K562 (cell line): Measurements from ENCODE around the gene KIF6. TPM values are rescaled to one million over a fixed set of nuclear protein-coding genes. Genes with fewer than 3 reads are reported as not detected.

Experiments used
- ATF1 ChIP-seq, 2 experiments: fragments of 450-650 bp in 1 of 2; IDR thresholded peaks; 2 replicates each; pipeline ENCODE4 v1.6.1; 2016; ENCODE audit warnings: missing compliant biosample characterization in 1 of 2, missing genetic modification characterization in 1 of 2
- ATF7 ChIP-seq: fragments of 450-650 bp; IDR thresholded peaks from 2 replicates; pipeline ENCODE4 v1.7.1; 2014; ENCODE audit warnings: mild to moderate bottlenecking, moderate library complexity
- C11orf30 ChIP-seq: fragments of 450-650 bp; IDR thresholded peaks from 2 replicates; pipeline ENCODE4 v1.6.1; 2016; ENCODE audit warnings: low read depth, mild to moderate bottlenecking
- CBFA2T2 ChIP-seq: fragments of 450-650 bp; conservative IDR thresholded peaks from 2 replicates; pipeline ENCODE4 v1.6.1; 2017; ENCODE audit warnings: mild to moderate bottlenecking
- CC2D1A ChIP-seq: fragments of 450-650 bp; IDR thresholded peaks from 2 replicates; pipeline ENCODE4 v1.6.1; 2017; ENCODE audit warnings: mild to moderate bottlenecking
- GTF2F1 ChIP-seq: IDR thresholded peaks from 2 replicates; pipeline ENCODE4 v1.6.1; 2011; ENCODE audit warnings: low read depth, low read length, improper control_type of control experiment
- KLF6 ChIP-seq: fragments of 250-450 bp; sonication (Bioruptor Pico); IDR thresholded peaks from 2 replicates; pipeline ENCODE4 v1.4.0; 2020; ENCODE audit warnings: mild to moderate bottlenecking, moderate library complexity, borderline replicate concordance
- LCOR ChIP-seq: sonication (generic); formaldehyde crosslinking; IDR thresholded peaks from 2 replicates; pipeline ENCODE4 v1.8.0; 2022; ENCODE audit warnings: mild to moderate bottlenecking, missing genetic modification reagents
- RB1 ChIP-seq: fragments of 450-650 bp; IDR thresholded peaks from 2 replicates; pipeline ENCODE4 v1.6.1; 2017; ENCODE audit warnings: low read depth, mild to moderate bottlenecking
- SMARCE1 ChIP-seq: fragments of 450-650 bp; IDR thresholded peaks from 2 replicates; pipeline ENCODE4 v1.7.1; 2016; ENCODE audit warnings: mild to moderate bottlenecking
- SPI1 ChIP-seq: IDR thresholded peaks from 2 replicates; pipeline ENCODE4 v1.6.1; 2011; ENCODE audit warnings: low read depth, low read length, control low read depth, borderline replicate concordance
- SRSF1 ChIP-seq: fragments of 200-400 bp; formaldehyde crosslinking; IDR thresholded peaks from 2 replicates; pipeline ENCODE4 v1.6.1; 2017; ENCODE audit warnings: mild to moderate bottlenecking, low read depth, low read length, moderate library complexity
- TEAD2 ChIP-seq: fragments of 450-650 bp; IDR thresholded peaks from 2 replicates; pipeline ENCODE4 v1.6.1; 2016; ENCODE audit warnings: missing genetic modification characterization, control low read depth, missing compliant biosample characterization
- ZBTB9 ChIP-seq: fragments of 450-650 bp; formaldehyde crosslinking; IDR thresholded peaks from 2 replicates; pipeline ENCODE4 v1.4.0; 2020; ENCODE audit warnings: mild to moderate bottlenecking, moderate library complexity
- ZNF212 ChIP-seq: fragments of 450-650 bp; formaldehyde crosslinking; IDR thresholded peaks from 2 replicates; pipeline ENCODE4 v1.4.0; 2020; ENCODE audit warnings: mild to moderate bottlenecking
- ZNF324 ChIP-seq: fragments of 250-450 bp; sonication (Bioruptor Pico); IDR thresholded peaks from 2 replicates; pipeline ENCODE4 v1.4.0; 2020; ENCODE audit warnings: mild to moderate bottlenecking
- ZNF436 ChIP-seq: fragments of 250-450, 450-650 bp; sonication (Bioruptor Pico); formaldehyde crosslinking; IDR thresholded peaks from 2 replicates; pipeline ENCODE4 v1.7.0; 2020; ENCODE audit warnings: mild to moderate bottlenecking
- polyA plus RNA-seq, 8 experiments: library from polyadenylated mRNA; depleted of rRNA in 4 of 8; stranded (reverse) in 5 of 8; unstranded in 3 of 8; fragments of >200 nt; fragmentation: Nextera tagmentation in 2 of 8; fragmentation: Illumina TruSeq in 1 of 8; extraction: Ambion mirVana in 2 of 8; extraction: Trizol in 1 of 8; gene quantifications; 2 replicates each; pipeline versions ENCODE4 v1.2.1 to v1.2.3, GENCODE V29; 2011 to 2014; ENCODE audit warnings: inconsistent platforms in 1 of 8, missing spikeins in 1 of 8
- total RNA-seq, 7 experiments: library from RNA; depleted of rRNA in 6 of 7; stranded (reverse); fragments of >200 nt in 6 of 7; fragmentation: Illumina TruSeq in 2 of 7; extraction: Trizol in 2 of 7; gene quantifications; 2 replicates each; pipeline versions ENCODE4 v1.2.1 to v1.2.3, GENCODE V29; 2011 to 2021; ENCODE audit warnings: low replicate concordance in 1 of 7
- TF ChIP-seq, protein P1 (sequence below): fragments of 450-650 bp; formaldehyde crosslinking; IDR thresholded peaks from 2 replicates; pipeline ENCODE4 v1.4.0; 2020; ENCODE audit warnings: mild to moderate bottlenecking, moderate library complexity
- TF ChIP-seq, protein P2 (sequence below): IDR thresholded peaks from 3 replicates; pipeline ENCODE4 v1.6.1; 2011; ENCODE audit warnings: borderline replicate concordance, mild to moderate bottlenecking, moderate library complexity; ENCODE audit not compliant: insufficient read length; ENCODE audit errors: extremely low read depth
- TF ChIP-seq, protein P3 (sequence below): sonication (generic); IDR thresholded peaks from 2 replicates; pipeline ENCODE4 v1.6.1; 2016

KIF6 gene
- total and polyA plus RNA-seq, 9 of the 15 experiments (the other 6 are each of a cell fraction or from before 2014, with no cell fraction given): not detected

DNA sequence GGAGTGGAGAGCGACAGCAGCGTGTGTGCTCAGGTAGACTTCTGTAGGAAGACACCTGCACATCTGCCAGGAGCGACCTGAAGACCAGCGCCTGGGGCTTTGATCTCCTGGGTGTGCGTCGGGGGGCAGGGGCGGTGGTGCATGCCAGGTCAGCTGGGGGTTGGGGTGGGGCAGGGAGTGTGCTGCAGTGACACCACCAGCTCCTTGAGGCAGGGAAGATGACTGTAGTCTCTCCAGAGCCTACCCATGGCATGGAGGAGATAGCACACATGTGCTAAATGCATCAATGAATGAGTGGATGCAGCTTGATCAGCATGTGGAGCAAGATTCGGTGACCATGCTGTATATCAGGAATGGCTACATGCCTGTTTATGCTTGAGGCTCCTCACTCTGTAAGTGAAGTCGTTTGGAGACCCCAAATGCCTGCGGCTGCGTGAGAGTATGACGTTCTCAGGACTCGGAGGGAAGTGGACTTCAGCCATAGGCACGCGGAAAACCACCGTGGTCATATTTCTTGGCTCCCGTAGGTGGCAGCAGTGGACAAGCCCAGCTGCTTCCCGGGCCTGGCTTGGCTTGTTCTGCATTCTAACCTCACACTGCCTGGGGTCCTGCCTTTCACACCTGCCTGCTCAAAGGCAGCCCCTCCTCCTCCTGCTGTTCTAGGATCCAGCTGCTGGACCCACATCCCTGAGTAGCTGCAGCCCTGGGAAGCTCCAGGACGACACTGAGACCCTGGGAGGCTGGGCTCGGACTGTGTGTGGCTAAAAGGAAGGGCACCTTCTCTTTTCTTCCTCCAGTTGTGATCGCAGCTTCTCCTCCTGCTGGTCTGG lies 363.3 kb downstream of the KIF6 start (continued):
- TF ChIP-seq ZBTB9 (no peak), ZNF212 (CRISPR knock-in tag) (no peak), KLF6 (CRISPR knock-in tag) (no peak), ZNF324 (no peak), LCOR (CRISPR knock-in tag) (no peak), RB1 (peak; percentile 36; the same call in 1 of the 2 replicates), GTF2F1 (no peak), TEAD2 (no peak), SRSF1 (no peak), CC2D1A (no peak), ATF1 (CRISPR knock-in tag; IDR thresholded peaks at IDR 0.05) (no peak), ATF1 (tag; IDR thresholded peaks at IDR 0.05) (peak; percentile 34; the same call in 1 of the 2 replicates), SPI1 (peak; percentile 77), C11orf30 (no peak), CBFA2T2 (no peak), SMARCE1 (no peak), ATF7 (0 out of 2 replicates have a peak, but pooled peaks have one; percentile 12), ZNF436 (CRISPR knock-in tag) (no peak)
- TF ChIP-seq, protein P1, sequence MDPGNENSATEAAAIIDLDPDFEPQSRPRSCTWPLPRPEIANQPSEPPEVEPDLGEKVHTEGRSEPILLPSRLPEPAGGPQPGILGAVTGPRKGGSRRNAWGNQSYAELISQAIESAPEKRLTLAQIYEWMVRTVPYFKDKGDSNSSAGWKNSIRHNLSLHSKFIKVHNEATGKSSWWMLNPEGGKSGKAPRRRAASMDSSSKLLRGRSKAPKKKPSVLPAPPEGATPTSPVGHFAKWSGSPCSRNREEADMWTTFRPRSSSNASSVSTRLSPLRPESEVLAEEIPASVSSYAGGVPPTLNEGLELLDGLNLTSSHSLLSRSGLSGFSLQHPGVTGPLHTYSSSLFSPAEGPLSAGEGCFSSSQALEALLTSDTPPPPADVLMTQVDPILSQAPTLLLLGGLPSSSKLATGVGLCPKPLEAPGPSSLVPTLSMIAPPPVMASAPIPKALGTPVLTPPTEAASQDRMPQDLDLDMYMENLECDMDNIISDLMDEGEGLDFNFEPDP: no peak
- TF ChIP-seq, protein P2, sequence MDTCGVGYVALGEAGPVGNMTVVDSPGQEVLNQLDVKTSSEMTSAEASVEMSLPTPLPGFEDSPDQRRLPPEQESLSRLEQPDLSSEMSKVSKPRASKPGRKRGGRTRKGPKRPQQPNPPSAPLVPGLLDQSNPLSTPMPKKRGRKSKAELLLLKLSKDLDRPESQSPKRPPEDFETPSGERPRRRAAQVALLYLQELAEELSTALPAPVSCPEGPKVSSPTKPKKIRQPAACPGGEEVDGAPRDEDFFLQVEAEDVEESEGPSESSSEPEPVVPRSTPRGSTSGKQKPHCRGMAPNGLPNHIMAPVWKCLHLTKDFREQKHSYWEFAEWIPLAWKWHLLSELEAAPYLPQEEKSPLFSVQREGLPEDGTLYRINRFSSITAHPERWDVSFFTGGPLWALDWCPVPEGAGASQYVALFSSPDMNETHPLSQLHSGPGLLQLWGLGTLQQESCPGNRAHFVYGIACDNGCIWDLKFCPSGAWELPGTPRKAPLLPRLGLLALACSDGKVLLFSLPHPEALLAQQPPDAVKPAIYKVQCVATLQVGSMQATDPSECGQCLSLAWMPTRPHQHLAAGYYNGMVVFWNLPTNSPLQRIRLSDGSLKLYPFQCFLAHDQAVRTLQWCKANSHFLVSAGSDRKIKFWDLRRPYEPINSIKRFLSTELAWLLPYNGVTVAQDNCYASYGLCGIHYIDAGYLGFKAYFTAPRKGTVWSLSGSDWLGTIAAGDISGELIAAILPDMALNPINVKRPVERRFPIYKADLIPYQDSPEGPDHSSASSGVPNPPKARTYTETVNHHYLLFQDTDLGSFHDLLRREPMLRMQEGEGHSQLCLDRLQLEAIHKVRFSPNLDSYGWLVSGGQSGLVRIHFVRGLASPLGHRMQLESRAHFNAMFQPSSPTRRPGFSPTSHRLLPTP: no peak
- TF ChIP-seq, protein P3, sequence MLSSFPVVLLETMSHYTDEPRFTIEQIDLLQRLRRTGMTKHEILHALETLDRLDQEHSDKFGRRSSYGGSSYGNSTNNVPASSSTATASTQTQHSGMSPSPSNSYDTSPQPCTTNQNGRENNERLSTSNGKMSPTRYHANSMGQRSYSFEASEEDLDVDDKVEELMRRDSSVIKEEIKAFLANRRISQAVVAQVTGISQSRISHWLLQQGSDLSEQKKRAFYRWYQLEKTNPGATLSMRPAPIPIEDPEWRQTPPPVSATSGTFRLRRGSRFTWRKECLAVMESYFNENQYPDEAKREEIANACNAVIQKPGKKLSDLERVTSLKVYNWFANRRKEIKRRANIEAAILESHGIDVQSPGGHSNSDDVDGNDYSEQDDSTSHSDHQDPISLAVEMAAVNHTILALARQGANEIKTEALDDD: no peak
